GM19452 (cell line): ENCODE results near the gene PHKB.

ENCODE experiments used
- ATAC-seq: cut with Tn5 transposase; IDR thresholded peaks from one replicate; pipeline ENCODE4 v1.9.1; 2021; ENCODE audit not compliant: unreplicated experiment

Gene PHKB

GRCh38 chr16:47565454-47565853, 104.3 kb downstream of the PHKB start:
- no peak for ATAC-seq

GRCh38 chr16:47567321-47567720, 106.2 kb downstream of the PHKB start:
- no peak for ATAC-seq

GRCh38 chr16:47568351-47568750, 107.2 kb downstream of the PHKB start:
- ATAC-seq, result no peak

GRCh38 chr16:47571049-47571448, 109.9 kb downstream of the PHKB start:
- ATAC-seq, result no peak

GRCh38 chr16:47571711-47572110, 110.6 kb downstream of the PHKB start:
- ATAC-seq, result no peak

GRCh38 chr16:47574091-47575054, 113.2 kb downstream of the PHKB start:
- peak; percentile 66 for ATAC-seq

- ATAC-seq, result no peak
Measured at GRCh38 chr16:47577029-47577428, 115.9 kb downstream of the PHKB start.

GRCh38 chr16:47578033-47578432, 116.9 kb downstream of the PHKB start:
- ATAC-seq, result no peak

GRCh38 chr16:47578573-47578972, 117.4 kb downstream of the PHKB start:
- ATAC-seq, result no peak

- ATAC-seq, result no peak
Measured at GRCh38 chr16:47581114-47581513, 120.0 kb downstream of the PHKB start.

GRCh38 chr16:47584464-47585225, 123.5 kb downstream of the PHKB start:
- no peak for ATAC-seq

GRCh38 chr16:47586121-47586520, 125.0 kb downstream of the PHKB start:
- no peak for ATAC-seq

- no peak for ATAC-seq
Measured at GRCh38 chr16:47590472-47590871, 129.3 kb downstream of the PHKB start.

- no peak for ATAC-seq
Measured at GRCh38 chr16:47592232-47592631, 131.1 kb downstream of the PHKB start.

GRCh38 chr16:47599512-47599911, 138.4 kb downstream of the PHKB start:
- ATAC-seq, result peak; percentile 60

GRCh38 chr16:47600376-47600775, 139.2 kb downstream of the PHKB start:
- ATAC-seq, result no peak

GRCh38 chr16:47604306-47604705, 143.2 kb downstream of the PHKB start:
- ATAC-seq, result no peak

GRCh38 chr16:47611042-47611441, 149.9 kb downstream of the PHKB start:
- ATAC-seq, result no peak

- no peak for ATAC-seq
Measured at GRCh38 chr16:47611848-47612493, 150.8 kb downstream of the PHKB start.

- ATAC-seq, result no peak
Measured at GRCh38 chr16:47612711-47613110, 151.6 kb downstream of the PHKB start.

GRCh38 chr16:47613251-47613650, 152.1 kb downstream of the PHKB start:
- ATAC-seq, result no peak
